DMS153 treated with DMSO at 0.1 percent for 48 hours (cell line): Measurements from ENCODE around the gene TESMIN.

ENCODE experiments used
- DNase-seq: peaks from one replicate; lab custom pipeline; 2025; ENCODE audit not compliant: unreplicated experiment; lab: John Stamatoyannopoulos, UW

The TESMIN gene

DNA sequence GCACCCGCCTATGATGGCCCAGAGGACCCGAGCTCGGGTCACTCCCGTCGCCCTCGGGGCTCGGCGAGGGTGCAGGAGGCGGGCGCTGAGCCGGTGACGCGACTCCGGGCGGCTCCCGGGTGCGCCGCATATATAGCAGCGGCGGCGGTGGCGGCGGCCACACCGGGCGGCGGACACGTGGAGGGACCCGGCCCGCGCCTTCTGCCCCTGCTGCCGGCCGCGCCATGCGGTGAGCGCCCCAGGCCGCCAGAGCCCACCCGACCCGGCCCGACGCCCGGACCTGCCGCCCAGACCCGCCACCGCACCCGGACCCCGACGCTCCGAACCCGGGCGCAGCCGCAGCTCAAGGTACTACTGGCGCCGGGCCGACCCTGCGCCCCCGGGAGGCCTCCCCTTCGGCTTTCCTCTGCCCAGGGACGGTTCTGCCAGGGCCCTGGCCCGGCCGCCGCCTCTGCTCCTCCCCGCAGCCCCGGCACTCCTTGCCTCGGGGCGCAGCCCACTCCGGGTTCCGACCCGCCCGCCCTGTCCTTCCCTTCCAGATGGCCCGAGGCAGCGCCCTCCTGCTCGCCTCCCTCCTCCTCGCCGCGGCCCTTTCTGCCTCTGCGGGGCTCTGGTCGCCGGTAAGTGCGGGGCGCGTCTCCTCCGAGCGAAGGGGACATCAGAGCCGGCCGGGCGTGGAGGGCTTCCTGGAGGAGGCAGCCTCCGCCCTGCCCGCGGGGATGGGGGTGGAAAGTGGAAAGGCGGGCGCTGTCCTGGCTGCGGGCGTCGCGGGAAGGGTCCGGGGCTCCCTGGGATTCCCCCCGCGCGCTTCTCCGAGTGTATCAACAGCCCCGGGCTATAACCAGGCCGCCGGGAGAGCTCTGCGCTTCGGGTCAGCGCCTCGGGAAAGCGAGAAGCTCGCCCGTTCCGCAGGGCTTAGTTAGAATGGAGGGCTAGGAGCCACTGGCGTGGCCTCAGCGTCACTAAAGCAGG, 66.6 kb downstream of the TESMIN start, which contains the start of gene GAL:
Gene GAL (plus strand): TSS at position 160 of the 972 bp plus-strand sequence. CDS start 380 bp downstream, at position 540.
- no peak for DNase-seq

DNA sequence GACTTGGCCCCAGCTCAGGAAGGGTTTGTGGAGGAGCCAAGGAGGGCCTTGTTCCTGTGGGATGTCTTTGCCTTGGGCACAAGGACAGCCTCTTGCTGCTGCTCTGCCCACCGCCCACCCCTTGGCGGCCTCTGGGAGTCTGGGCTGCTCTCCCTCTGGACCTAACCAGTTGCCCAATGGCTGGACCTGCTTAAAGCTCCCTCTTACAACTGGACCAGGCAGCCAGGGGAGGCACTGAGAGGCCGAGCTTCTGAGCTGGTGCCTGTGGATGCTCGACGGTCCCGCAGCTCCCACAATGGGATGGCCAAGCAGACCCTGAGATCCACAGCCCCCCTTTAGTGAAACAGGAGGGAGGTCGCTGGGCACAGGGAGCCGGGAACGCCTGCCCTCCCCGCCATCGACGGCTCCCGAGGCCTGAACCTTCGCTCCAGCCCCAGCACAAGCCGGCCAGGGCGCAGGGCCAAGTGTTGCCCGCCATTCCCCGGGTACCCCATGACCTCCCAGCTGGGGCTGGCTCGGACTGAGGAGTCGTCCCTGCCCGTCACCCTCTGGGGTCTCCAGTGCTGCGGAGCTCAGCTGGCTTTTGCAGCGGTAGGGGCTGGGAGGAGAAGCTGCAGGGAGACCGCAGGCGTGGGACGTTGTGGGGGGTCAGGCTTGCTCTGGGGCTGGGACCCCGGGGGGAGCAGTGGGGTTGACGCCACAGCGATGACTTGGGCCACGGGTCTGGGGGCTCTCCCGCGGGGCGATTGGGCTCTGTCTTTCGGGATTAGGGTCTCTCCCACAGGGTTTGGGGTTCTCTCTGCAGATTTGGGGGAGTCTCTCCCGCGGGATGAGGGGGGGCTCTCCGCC, 67.6 kb downstream of the TESMIN start:
- DNase-seq = no peak

DNA sequence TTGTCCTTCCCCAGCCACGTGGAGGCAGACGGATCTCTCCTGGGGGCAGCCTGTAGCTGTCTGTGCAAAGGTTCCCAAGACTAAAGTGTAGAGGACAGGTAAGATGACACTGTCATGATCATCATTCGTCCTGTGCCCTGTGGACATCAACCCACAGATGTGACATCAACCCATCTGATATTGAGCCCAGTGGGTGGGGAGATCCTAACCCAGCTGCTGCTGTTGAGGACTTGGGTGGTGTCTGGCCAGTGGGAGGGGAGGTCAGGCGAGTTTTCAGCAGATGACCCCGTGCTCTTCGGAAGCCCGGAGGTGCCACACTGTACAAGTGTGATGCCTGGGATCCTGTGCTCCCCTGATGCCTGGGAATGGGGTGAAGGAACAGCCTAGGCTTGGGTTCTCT, 68.2 kb downstream of the TESMIN start:
- no peak for DNase-seq

DNA sequence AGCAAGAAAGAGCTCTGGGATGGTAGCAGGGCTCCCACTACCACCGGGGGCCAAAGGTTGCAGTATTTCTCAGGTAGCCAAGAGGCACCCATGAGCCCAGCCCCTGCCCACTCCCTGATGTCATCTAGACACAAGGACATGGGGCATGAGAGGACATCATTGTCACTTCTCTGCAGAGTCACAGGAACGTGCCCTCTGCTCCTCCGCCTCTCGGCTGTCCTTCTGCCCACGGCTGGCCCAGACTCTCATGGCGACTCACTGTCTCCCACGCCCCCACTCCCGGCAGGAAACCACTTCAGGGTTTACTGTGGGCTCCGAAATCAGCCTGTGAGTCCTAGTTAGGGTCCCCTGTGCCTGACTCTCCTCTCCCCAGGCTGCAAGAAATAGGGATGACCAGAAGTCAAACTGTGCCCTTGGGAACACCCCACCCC, 68.8 kb downstream of the TESMIN start:
- DNase-seq = no peak

DNA sequence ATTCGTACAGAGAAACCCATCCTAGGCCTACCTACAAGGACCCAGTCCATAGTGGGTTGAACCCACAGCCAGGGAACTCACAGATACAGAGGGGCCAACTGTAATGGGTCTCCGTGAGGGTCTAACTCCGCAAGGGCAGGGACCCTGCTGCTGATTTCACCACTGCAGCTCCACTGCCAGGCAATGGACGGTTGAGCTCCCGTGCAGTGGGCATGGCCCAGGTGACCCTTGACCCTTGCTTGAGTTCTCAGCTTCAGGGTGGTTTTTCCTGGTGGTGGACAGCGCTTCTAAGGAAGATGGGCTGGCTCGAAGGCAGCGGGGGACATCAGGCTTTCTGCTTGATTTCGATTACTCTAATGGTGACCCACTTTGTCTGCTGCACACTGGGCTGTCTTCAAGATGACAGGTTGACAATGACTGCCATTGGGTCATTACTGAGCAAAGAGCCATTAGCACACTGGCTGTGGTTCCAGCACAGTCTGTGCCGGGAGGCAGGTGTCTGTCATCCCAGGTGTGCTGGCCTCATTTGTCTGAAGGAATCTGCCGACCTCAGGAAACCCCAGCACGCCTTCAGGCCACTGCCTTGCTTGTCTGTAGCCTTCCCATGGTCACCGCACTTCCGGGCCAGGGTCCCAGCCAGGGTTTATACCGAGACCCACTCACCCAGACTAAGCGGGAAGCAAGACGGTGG, 70.6 kb downstream of the TESMIN start:
- DNase-seq = no peak

DNA sequence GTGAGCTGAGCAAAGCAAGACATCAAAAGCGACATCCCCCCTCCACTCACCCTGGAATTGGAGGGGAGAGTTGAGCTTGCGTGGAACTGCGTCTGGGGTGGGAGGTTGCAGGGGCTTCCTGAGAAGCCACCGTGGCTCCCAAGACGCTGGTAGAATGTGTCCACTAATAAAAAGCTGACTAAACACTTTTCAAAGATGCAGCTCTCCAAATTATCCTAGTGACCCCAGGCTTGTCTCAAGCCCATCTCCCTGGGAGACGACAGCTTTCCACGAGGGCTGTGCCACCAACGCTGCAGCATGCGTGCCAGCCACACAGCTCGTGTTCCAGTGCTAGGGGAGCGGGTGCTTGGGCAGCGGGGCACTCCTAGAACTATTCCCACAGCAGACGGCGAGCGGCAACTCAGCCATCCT, 73.3 kb downstream of the TESMIN start:
- DNase-seq = no peak

DNA sequence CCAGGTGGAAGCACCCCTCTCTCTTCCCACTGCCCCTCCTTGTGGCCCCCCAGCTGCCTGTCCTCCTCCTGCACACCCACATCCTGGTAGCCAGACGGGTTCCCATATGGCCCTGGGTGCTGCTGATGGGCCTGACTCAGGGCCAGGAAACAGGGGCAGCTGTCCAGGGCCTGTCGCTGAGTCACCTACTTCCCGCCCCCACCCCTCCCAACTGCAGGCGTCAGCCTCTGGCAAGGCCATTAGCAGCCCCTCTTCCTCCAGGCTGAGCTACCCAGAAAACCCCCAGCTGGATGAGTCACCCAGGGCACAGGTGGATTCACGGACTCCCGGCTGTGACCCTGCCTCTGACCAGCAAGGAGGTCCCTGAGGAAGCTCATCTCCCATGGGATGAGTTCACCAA, 73.9 kb downstream of the TESMIN start:
- no peak for DNase-seq

DNA sequence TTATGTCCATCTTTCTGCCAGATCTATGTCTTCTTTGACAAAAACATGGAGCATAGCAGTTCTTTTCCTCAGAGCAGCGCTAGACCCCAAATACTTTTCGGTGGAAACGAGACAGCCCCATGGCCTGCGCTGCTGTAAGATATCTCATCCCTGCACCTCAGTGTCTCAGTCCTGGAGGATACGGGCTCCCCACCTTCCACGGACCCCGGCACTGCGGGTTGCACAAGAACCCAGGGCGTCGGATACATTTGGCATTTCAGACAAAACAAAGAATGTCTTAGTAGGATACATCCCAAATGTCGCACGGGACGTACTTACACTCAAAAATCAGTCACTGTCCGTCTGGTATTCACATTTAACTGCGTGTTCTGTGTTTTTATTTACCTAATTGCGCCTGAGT, 76.9 kb downstream of the TESMIN start:
- no peak for DNase-seq

DNA sequence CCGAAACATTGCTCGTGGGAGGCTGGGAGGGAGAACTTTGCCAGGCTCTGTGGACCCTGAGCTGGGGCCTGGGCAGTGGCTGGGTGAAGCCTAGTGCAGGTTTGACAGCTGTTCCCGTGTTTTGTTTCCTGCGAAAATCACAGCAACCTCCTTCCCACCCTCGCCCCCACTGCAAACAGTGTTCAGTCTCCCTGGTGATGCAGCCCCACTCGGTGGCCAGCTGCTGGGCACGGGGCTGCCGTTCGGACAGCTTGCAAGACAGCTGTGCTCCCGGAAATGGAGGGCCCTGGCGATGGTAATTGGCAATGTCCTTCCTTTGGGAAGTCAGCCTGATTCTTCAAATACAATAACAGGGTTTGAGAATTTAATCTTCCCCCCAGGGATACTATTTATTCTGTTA, 77.3 kb downstream of the TESMIN start:
- no peak for DNase-seq

DNA sequence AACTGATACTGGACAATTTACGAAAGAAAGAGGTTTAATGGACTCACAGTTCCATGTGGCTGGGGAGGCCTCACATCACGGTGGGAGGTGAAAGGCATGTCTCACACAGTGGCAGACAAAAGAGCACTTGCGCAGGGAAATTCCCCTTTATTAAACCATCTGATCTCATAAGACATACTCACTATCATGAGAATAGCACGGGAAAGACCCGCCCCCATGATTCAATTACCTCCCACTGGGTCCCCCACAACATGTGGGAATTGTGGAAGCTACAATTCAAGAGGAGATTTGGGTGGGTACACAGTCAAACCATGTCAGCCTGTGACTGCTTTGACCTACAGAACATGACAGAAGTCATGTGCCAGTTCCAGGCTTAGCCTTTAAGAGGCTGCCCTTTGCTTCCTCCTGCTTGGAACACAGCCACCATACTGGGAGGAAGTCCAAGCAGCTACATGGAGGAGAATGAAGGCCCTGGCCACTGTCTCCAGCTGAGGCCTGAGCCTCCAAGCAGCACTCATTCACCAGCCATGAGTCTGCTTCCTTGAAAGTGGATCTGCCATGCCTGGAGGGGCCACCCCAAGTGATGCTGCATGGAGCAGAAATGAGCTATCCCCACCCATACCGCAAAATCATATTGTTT, 77.9 kb downstream of the TESMIN start:
- no peak for DNase-seq

DNA sequence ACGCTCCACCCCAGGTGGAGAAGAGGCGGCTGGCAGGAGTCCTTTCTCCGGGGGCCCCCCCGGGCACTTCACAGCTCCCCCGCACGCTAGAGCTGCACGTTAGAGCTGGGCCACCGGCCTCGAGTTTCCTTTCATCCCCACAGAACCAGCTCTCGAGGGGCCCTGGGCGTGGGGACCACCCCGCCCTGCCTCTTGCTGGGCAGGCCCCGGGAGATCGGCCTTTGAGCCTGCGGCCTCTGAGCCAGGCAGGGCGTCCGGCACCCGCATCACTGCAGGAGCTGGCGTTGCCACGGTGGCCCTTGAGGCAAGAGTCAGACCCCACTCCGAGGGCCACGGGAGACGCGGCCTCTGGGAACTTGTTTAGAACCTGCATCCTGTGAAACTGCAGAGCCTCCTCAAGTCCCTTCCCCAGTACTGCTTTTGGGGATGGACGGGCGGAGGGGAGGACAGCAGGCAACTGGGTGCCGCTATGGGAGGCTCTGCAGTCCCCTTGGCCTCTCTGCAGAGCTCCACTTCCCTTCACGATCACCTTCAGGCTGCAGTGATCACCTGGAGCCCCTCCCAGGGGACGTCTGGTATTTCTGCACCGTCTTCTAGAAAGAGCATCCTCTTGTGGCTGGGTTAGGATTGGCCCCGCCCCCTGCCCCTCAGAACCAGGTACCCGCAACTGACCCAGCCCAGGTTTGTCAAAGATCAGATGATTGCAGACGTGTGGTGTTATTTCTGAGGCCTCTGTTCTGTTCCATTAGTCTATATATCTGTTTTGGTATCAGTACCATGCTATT, 80.9 kb downstream of the TESMIN start:
- no peak for DNase-seq

DNA sequence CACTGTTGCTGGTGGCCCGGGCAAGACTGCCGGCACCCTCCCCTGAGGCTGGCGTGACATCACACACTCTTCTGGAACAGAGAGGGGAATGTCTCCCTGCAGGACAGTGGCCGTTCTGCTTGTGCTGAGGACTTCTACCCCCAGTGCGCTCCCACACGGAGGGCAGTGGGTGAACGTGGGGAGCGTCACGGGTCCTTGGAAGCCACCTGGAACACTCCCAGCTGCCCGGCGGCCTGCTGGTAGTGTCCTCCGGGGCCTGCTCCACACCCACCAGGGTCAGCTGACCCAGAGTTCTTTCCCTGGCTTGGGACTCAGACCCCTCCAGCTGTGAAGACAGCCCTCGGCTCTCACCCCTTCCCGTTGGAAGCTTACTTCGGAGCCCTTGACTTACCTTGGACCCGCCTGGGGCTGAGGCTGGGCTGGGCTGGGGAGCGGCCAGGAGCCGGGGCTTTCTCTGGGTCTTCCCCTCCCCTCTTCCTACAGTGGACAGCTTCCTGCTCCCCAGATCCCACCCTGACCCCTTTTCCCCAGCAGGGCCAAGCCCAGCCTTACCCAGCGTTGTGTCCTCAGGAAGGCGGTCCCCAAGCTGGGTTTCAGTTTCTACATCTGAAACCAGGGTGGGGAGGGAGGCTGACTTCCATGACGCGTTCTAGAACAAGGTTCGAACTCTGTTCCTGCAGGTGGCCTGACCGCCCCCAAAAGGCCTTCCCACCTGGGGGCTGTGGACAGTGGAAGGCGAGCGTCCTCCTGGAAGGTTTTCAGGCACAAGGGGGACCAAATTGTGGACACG, 81.8 kb downstream of the TESMIN start:
- DNase-seq = no peak

DNA sequence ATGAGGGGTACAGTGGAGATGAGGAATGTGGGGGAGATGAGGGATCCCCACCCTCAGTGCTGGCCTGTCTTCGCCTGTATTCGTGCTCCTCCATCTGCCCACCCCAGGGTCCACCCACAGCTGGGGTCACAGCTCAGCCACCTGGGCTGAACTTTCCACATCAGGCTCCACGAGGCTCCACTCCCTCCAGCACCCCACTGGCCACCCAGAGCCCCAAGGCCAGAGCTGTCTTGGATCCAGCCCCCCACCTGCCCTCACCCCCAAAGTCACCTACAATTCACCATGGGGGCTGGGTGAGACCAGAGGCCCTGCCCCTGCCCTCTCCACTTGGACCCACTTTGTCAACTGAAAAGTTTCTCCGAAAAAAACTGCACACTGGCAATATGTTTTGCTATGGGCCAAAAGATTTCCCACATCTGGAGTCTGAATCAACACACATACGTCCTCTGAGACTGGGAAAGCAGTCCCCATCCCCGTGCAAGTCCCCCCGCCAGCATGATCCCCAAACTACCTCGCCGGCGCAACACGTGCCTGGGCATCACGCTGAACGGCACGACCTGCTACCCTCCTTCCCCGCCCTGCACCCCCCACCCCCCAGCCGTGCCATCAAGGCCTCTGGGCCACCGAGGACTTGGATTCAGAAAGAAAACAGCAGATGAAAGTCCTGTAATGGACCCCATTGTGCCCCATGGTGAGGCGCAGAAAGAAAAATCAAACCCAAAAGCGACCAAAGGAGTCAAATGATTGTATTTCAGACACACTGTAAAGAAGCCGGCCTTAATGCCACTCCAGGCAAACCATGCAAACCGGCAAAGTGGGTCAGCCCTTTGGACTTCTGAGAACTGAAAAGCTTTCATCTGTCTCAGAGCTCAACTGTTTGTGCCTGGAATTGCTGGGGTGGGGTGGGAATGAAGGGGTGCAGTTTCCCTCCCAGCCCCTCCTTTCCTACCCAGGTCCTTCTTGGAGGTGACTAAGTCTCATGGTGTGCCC, 83.5 kb downstream of the TESMIN start:
- no peak for DNase-seq

DNA sequence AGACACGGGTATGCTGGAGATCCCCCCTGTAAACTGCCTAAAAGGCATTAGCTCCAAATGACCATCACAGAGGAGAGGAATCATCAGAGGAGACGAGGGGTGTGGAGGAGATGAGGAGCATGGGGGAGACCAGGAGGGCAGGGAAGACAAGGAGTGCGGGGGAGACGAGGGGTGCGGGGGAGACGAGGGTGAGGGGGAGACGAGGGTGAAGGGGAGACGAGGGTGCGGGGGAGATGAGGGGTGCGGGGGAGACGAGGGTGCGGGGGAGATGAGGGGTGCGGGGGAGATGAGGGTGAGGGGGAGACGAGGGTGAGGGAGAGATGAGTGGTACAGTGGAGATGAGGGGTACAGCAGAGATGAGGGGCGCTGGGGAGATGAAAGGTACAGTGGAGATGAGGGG, 84.5 kb downstream of the TESMIN start:
- no peak for DNase-seq

DNA sequence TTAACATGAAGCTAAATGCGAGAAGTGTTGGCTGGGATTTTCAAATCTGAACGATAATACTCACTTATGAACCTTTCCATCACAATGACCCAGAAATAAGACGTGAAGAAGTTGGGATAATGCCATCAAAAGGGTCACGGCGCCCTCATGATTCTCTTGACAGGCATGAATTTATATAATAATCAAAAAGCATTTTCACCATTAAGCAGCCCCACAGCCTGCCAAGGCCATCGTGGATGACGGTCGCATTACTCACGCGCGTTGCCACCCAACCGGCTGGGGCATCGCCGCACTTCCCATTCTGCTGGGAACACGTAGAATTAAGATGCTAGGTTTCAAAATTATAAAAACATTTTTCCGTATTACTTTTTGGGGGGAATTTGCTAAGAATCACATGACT, 85.9 kb downstream of the TESMIN start:
- DNase-seq = no peak

DNA sequence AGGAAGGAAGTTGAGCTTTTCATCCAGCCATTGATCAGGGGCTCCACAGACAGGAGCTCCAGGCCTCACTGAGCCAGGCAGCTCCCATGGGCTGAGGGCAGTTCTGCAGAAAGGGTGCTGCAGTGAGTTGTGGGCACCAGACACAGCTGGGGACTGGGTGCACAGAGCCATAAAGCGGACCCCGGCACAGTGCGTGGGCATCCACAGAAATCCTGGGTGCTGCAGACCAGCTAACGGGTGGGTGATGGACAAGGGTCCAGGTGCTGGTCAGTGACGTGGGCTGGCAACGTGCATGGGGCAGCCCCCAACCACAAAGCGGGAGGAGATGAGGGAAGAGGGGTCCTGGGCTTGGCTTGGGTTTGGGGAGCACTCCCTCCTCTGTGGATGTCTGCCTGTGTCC, 86.4 kb downstream of the TESMIN start:
- DNase-seq = no peak

DNA sequence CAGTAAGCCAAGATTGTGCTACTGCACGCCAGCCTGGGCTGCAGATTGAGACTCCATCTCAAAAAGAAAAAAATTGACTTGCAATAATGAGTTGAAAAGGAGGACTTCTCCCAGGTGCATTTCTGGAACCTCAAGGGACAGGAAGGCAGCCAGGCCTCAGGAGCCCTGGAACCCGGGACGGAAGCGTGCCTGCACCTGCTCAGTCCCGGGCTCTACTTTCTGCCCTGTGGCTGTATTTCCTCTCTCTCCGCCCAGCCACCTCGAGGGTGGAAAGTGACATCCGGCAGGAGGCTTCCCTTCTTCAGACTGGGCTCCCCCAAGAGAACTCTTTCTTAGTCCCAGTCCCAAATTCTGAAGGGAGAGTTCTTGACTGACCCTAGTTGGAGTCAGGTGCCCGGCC, 87.2 kb downstream of the TESMIN start:
- no peak for DNase-seq

DNA sequence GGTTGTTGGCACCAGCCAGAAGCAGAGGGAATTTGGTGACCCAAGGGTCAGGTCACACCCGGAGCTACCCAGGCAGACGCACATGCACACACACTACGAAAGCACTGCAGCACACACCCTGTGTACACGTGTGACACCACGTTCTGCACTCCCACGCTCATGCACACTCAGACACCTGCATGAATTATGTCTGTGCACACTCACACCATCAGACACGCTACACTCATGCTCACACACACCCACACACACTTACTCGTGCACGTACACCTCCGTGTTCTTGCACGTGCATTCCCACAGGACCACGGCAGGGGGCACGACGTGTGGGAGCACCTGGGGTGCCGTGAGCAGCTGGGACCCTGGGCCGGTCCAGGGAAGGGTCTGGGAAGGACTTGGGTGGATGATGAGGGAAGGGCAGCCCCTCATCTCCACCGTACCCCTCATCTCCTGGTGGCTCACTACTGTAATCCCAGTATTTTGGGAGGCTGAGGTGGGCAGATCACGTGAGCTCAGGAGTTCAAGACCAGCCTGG, 87.8 kb downstream of the TESMIN start:
- DNase-seq = no peak
